Measurements from ENCODE around the gene PDP2.
A peak's percentile ranks its signal among the peaks of the same experiment; 100 is the strongest.

The PDP2 gene

DNA sequence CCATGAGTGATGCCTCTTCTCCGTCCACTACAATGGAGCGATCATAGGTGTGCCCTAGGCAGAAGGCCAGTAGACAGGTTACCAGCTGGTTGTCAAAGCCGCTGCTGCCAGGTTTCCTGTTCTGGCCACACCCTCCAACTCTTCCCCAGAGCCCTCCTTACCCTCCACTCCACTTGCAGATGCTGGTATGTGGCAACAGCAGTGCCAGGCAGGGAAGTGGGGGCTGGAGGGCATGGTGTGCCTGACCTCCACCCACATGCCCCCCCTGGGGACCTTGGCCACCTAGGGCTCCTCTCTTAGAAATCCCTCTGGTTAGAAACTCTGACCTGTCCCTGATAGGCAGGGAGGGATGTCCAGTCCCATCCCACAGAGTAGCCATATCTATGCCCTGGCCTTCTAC is 43.6 kb downstream of the PDP2 start:
- H3K27ac ChIP-seq, result no peak overlapping the region
- TF ChIP-seq, protein P1, sequence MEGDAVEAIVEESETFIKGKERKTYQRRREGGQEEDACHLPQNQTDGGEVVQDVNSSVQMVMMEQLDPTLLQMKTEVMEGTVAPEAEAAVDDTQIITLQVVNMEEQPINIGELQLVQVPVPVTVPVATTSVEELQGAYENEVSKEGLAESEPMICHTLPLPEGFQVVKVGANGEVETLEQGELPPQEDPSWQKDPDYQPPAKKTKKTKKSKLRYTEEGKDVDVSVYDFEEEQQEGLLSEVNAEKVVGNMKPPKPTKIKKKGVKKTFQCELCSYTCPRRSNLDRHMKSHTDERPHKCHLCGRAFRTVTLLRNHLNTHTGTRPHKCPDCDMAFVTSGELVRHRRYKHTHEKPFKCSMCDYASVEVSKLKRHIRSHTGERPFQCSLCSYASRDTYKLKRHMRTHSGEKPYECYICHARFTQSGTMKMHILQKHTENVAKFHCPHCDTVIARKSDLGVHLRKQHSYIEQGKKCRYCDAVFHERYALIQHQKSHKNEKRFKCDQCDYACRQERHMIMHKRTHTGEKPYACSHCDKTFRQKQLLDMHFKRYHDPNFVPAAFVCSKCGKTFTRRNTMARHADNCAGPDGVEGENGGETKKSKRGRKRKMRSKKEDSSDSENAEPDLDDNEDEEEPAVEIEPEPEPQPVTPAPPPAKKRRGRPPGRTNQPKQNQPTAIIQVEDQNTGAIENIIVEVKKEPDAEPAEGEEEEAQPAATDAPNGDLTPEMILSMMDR (conservative IDR thresholded peaks at IDR 0.05), result no peak

DNA sequence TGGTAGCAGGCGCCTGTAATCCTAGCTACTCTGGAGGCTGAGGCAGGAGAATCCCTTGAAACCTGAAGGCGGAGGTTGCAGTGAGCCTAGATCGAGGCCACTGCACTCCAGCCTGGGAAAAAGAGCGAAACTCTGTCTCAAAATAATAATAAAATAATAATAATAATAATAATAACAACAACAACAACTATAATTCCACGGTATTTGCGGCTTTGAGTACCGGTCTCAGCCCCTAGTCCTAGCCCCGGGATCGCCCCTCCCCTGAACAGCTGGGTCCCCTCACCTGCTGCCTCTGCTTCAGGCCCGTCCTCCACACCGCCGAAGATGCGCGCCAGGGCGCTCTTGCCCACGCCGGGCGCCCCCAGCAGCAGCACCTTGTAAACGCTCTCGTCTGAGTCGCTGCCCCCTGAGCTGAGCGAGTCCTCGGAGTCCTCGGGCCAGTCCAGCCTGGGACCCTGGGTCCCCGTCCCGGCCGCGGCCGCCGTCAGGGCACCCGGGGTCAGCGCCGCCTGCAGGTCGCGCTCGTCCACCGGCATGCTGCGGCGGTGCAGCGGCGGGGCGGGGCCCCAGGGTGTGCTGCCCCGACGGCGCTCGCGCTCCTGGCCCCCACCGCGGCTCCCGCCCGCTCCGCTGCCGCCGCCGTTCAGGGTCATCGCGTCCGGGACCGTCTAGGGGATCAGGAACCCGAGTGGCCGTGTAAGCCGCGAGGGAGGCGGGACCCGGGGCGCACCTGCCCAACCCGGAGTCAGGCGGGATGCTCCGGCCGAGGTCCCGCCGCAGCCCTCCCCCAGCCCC is 44.4 kb downstream of the PDP2 start:
- H3K27ac ChIP-seq, result no peak overlapping the region
- TF ChIP-seq, protein P1 (conservative IDR thresholded peaks at IDR 0.05), result peak; percentile 62

DNA sequence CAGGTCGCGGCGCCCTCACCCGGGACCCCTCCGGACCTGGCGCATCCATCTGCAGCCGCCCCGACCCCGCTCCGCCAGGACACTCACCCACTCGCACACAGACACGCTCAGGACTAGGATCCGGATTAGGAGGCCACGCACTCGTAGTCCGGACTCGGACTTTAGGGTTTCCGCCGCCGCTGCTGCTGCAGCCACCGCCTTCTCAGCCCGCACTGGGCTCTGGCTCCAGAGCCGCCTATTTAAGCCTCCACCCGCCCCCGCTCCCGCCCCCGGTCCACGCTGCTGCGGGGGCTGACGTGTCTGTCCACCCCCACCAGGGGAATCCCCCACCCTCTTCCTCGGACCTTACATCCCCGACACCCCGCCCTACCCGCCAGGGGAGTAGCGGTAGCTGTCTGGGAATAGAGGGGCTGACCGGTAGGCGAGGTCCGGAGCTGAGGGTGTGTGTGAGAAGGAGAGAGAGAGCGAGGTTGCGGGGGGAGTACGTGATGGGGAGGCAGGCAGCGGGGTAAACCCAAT is 45.1 kb downstream of the PDP2 start, which contains the start of gene RRAD:
Gene RRAD (minus strand): TSS at position 214 of the 519 bp plus-strand sequence. CDS start 356 bp downstream, outside the sequence.
- H3K27ac ChIP-seq, result no peak within 1 kb of the TSS
- TF ChIP-seq, protein P1 (conservative IDR thresholded peaks at IDR 0.05), result no peak

DNA sequence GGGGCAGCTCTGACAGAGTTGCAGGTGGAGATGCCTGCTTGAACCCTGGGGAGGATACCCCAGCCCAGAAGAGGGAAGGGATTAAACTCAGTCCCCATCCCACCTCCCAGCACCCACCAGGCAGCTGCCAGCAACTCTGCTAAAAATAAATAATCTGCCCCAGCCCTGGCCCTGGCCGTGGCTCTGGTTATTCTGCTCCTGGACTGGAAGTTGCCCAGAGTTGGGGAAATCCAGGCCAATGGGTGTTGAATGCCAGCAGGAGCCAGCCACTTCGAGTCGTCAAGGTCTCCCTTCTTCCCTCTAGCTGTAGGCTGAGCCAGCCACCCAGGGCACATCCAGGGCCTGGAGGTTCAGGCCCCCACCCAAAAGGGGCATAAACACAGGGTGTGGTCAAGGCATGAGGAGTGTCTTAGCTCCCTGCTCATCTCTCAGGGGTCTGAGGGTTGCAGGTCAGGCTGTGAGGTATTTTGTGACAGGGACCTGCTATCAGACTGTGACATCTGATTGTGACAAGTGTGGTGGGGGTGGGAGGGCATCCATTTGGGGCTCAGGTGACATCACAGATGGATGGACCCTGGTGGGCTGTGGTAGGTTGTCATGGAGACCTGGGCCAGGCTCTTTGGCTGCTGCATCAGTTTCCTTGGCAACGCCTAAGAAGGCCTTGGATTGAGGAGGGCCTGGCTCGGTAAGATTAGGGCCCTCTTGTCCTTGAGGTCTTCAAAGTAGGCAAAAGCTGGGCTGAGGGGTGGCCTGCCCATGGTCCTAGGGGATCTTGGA is 46.0 kb downstream of the PDP2 start:
- no peak overlapping the region for H3K27ac ChIP-seq
- TF ChIP-seq, protein P1 (conservative IDR thresholded peaks at IDR 0.05), result no peak

DNA sequence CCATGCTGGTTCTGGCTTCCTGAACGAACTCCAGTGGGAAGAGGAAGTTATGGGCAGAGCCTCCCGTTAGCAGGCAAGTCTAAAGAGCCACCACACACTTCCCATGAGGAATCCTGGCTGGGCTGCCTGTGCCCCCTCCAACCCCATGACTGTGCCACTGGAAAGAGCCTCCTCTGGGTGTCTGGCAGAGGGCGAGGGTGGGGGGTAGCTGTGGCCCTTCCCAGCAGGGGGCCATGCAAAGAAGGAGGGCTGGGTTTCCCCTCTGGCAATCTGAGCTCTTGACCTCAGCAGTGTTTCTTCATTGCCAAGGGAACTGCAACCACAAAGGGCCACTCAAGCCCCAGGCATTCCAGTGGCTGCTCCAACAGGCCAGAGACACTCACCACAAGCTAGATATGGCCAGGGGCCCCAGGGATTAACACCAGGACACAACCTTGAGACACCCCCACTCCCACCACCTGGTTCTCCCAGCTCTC is 46.7 kb downstream of the PDP2 start:
- TF ChIP-seq, protein P1 (conservative IDR thresholded peaks at IDR 0.05), result no peak
- no peak overlapping the region for H3K27ac ChIP-seq

DNA sequence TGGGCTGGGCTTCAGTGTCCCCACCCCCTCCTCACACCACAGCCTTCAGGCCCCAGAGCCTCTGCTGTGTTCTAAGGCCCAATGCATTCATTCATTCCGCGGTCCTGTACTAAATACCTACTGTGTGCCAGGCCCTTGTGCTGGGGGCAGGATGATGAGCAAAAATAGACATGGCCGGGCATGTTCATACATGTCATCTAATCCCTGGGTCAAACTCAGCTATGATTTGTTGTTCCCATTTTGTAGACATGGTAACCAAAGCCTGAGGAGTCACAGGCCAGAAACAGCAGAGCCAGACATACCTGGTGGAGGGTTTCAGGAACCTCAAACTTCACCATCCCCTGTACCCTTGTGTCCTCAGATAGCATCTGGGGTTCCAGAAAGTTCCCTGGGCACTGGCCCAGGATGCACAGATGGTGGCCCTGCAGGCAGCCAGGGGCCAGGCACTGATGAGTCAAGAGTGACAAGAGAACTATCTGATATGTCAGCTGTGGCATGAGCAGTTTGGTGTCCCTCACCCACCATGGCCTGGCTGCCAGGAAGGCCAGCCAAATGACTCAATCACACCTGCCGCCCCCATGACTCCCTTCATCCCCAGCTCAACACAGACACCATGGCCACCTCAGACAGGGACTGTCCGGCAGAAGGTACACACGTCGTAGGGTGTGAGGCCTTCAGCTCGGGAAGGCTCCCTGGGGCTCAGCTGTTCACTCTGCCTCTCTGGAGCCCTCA is 47.8 kb downstream of the PDP2 start:
- H3K27ac ChIP-seq, result no peak overlapping the region
- TF ChIP-seq, protein P1 (conservative IDR thresholded peaks at IDR 0.05), result no peak

Data from VCaP (cell line).